Endothelial cell of umbilical vein (primary cell): ENCODE measurements around the gene PLAC1. TPM values are rescaled to one million over a fixed set of nuclear protein-coding genes. Genes with fewer than 3 reads are reported as not detected.

ENCODE experiments used
- BruUV-seq: library from RNA; stranded (reverse); fragments of 400-500 nt; replicated peaks from 2 replicates; lab custom pipeline; 2021; lab: Mats Ljungman, UMichigan
- CTCF ChIA-PET: fragments of 300-600, 350-600 bp; sonication (Branson Sonifier 250); formaldehyde crosslinking; loops from one replicate; lab custom pipeline; 2021; ENCODE audit warnings: antibody characterized with exemption, inconsistent platforms; lab: Charles Lee
- POLR2A ChIA-PET: fragments of 300-600, 350-600 bp; sonication (Branson Sonifier 250); formaldehyde crosslinking; loops from one replicate; lab custom pipeline; 2021; ENCODE audit warnings: antibody characterized with exemption, inconsistent platforms; lab: Charles Lee
- DNase-seq: peaks from one replicate; pipeline ENCODE4 v3.0.0-alpha.2; 2011; ENCODE audit warnings: low read depth, low spot score
- FAIRE-seq: peaks from 2 replicates; lab custom pipeline; 2011; peaks lifted over from hg19 to GRCh38; lab: Jason Lieb, UNC
- H2AFZ ChIP-seq: 2 replicates; pipeline ENCODE4 v1.6.0; 2012; ENCODE audit warnings: low read depth, low read length, control low read depth, inconsistent platforms
- H3K27ac ChIP-seq: 2 replicates; pipeline ENCODE4 v1.5.1; 2011; ENCODE audit warnings: low read depth, mild to moderate bottlenecking, control low read depth, low read length, moderate library complexity; ENCODE audit not compliant: insufficient read depth
- H3K27me3 ChIP-seq, 2 experiments: 2 replicates each; pipeline versions ENCODE4 v1.6.0 to v1.6.1; 2011; ENCODE audit warnings: low read length in 2 of 2, mixed read lengths in 1 of 2; ENCODE audit not compliant: control insufficient read depth in 2 of 2, insufficient read depth in 2 of 2
- H3K36me3 ChIP-seq, 2 experiments: 2 replicates in 1 of 2; 3 replicates in 1 of 2; pipeline ENCODE4 v1.5.1; 2011; ENCODE audit warnings: low read length in 2 of 2, mild to moderate bottlenecking in 1 of 2, moderate library complexity in 1 of 2; ENCODE audit not compliant: control insufficient read depth in 2 of 2, insufficient read depth in 2 of 2; ENCODE audit errors: extremely low read depth in 1 of 2
- H3K4me1 ChIP-seq: 3 replicates; pipeline ENCODE4 v1.5.1; 2011; ENCODE audit warnings: mild to moderate bottlenecking, low read length; ENCODE audit not compliant: control insufficient read depth, insufficient read depth; ENCODE audit errors: extremely low read depth
- H3K4me2 ChIP-seq: 2 replicates; pipeline ENCODE4 v1.6.1; 2011; ENCODE audit warnings: low read length, control low read depth, mixed read lengths; ENCODE audit not compliant: insufficient read depth
- H3K4me3 ChIP-seq, 3 experiments: fragments of 200-600 bp in 1 of 3; sonication (generic), shearing (Covaris generic) in 1 of 3; replicated peaks in 1 of 3; 2 replicates each; pipeline ENCODE4 v1.5.1; 2011 to 2016; ENCODE audit warnings: control low read depth in 3 of 3, low read length in 3 of 3, mild to moderate bottlenecking in 2 of 3, inconsistent platforms in 1 of 3, low read depth in 1 of 3, moderate library complexity in 1 of 3; ENCODE audit not compliant: insufficient read depth in 1 of 3
- H3K79me2 ChIP-seq: 2 replicates; pipeline ENCODE4 v1.6.0; 2012; ENCODE audit warnings: low read length, inconsistent platforms; ENCODE audit not compliant: control insufficient read depth, insufficient read depth
- H3K9ac ChIP-seq: replicated peaks from 2 replicates; pipeline ENCODE3; 2011; ENCODE audit warnings: low read length, control low read depth; ENCODE audit not compliant: insufficient read depth; ENCODE audit errors: extremely low read depth
- H3K9me1 ChIP-seq: replicated peaks from 3 replicates; pipeline ENCODE4 v1.6.0; 2011; ENCODE audit warnings: mild to moderate bottlenecking, low read length; ENCODE audit not compliant: control insufficient read depth, insufficient read depth; ENCODE audit errors: extremely low read depth
- H3K9me3 ChIP-seq: replicated peaks from 2 replicates; pipeline ENCODE4 v1.5.1; 2012; ENCODE audit warnings: low read length, inconsistent platforms; ENCODE audit not compliant: control insufficient read depth, insufficient read depth
- H4K20me1 ChIP-seq: replicated peaks from 2 replicates; pipeline ENCODE3; 2011; ENCODE audit warnings: mild to moderate bottlenecking, low read length; ENCODE audit not compliant: control insufficient read depth, insufficient read depth; ENCODE audit errors: extremely low read depth
- CTCF ChIP-seq, 2 donors: IDR thresholded peaks; 1 replicate in 1 of 2; 2 replicates in 1 of 2; pipeline ENCODE4 v1.5.1; 2011; ENCODE audit warnings: low read length in 2 of 2, mild to moderate bottlenecking in 2 of 2, moderate library complexity in 2 of 2, control low read depth in 1 of 2, inconsistent platforms in 1 of 2, low read depth in 1 of 2; ENCODE audit not compliant: insufficient read depth in 1 of 2; ENCODE audit errors: extremely low read depth in 1 of 2
- EZH2 ChIP-seq: IDR thresholded peaks from 2 replicates; pipeline ENCODE4 v1.6.1; 2012; ENCODE audit warnings: borderline replicate concordance, low read depth, mild to moderate bottlenecking, moderate library complexity, low read length, inconsistent platforms; ENCODE audit not compliant: severe bottlenecking
- FOS ChIP-seq: IDR thresholded peaks from 2 replicates; pipeline ENCODE4 v1.6.1; 2011; ENCODE audit warnings: mild to moderate bottlenecking, low read length, moderate library complexity, borderline replicate concordance; ENCODE audit not compliant: insufficient read depth
- GATA2 ChIP-seq: IDR thresholded peaks from 2 replicates; pipeline ENCODE4 v1.7.0; 2011; ENCODE audit warnings: low read depth, mild to moderate bottlenecking, moderate library complexity, mixed read lengths, low read length; ENCODE audit not compliant: insufficient read length, insufficient read depth
- JUN ChIP-seq: IDR thresholded peaks from 2 replicates; pipeline ENCODE4 v1.6.1; 2011; ENCODE audit warnings: borderline replicate concordance, low read depth; ENCODE audit not compliant: insufficient read length, insufficient read depth
- MAX ChIP-seq: IDR thresholded peaks from 2 replicates; pipeline ENCODE4 v1.6.1; 2011; ENCODE audit not compliant: insufficient read depth, insufficient read length
- MYC ChIP-seq: IDR thresholded peaks from one replicate; pipeline ENCODE4 v1.6.1; 2011; ENCODE audit warnings: mild to moderate bottlenecking, low read depth, low read length
- POLR2A ChIP-seq: IDR thresholded peaks from 2 replicates; pipeline ENCODE4 v1.6.1; 2012; ENCODE audit warnings: low read depth, mild to moderate bottlenecking, control low read depth, low read length
- POLR2AphosphoS5 ChIP-seq: IDR thresholded peaks from 2 replicates; pipeline ENCODE4 v1.6.1; 2012; ENCODE audit warnings: low read depth, mild to moderate bottlenecking, control low read depth, low read length, moderate library complexity; ENCODE audit not compliant: insufficient read depth
- dilution Hi-C: fragments of 300-500 bp; cut with MboI; formaldehyde crosslinking; loops from one replicate; pipeline ENCODE4 v1.15.0; 2019; ENCODE audit warnings: low sequenced_read_pairs; ENCODE audit not compliant: extremely low pct_ligation_motif_present
- intact Hi-C: fragments of 100-400 bp; cut with micrococcal nuclease; formaldehyde crosslinking; loops from one replicate; pipeline ENCODE4 v1.10.0; 2022
- polyA plus RNA-seq, 4 experiments: library from polyadenylated mRNA; depleted of rRNA in 3 of 4; stranded (reverse) in 3 of 4; unstranded in 1 of 4; fragments of >200 nt; gene quantifications; 2 replicates each; pipeline versions ENCODE4 v1.2.1 to v1.2.3, GENCODE V29; 2011 to 2012; ENCODE audit warnings: missing spikeins in 1 of 4
- total RNA-seq: library from RNA; stranded (reverse); gene quantifications from 2 replicates; pipeline ENCODE4 v1.2.3, GENCODE V29; 2021

The PLAC1 gene
- total and polyA plus RNA-seq, 2 donors (not counting 3 experiments of a cell fraction or from before 2014, with no cell fraction given) = 0.58 to 2.4 TPM

- no peak overlapping the region for H3K4me3 ChIP-seq
- no peak overlapping the region for H3K4me2 ChIP-seq
- TF ChIP-seq POLR2A (no peak), FOS (no peak), CTCF (IDR thresholded peaks at IDR 0.05; ENCODE audit: extremely low read depth in 1 of 2, insufficient read depth in 1 of 2, low read depth in 1 of 2, low read length in 2 of 2) (no peak), EZH2 (no peak), MYC (no peak), MAX (no peak), POLR2AphosphoS5 (no peak), GATA2 (no peak), JUN (no peak)
- ChIA-PET CTCF (interaction anchor here (1.4 kb wide), 1 partner anchor 10 kb away, joined by 3 read pairs; no protein-coding TSS in a partner anchor), POLR2A (no interaction called here)
- dilution Hi-C loops (no loop called here), intact Hi-C loops (no loop called here)
- no peaks in the 10 kb centered on the region for H3K9me1 ChIP-seq
- H3K9me3 ChIP-seq = no peaks in the 10 kb centered on the region
- no TSS peak for BruUV-seq
- H3K4me1 ChIP-seq = peaks cover 12% of the 10 kb centered on the region
- DNase-seq (no peak), FAIRE-seq (no peak)
- H3K9ac ChIP-seq = no peak overlapping the region
- H3K36me3 ChIP-seq = no peaks in the 10 kb centered on the region
- H3K79me2 ChIP-seq = no peaks in the 10 kb centered on the region
- H3K27me3 ChIP-seq = no peaks in the 10 kb centered on the region
- no peak overlapping the region for H2AFZ ChIP-seq
- H3K27ac ChIP-seq = no peak overlapping the region
- H4K20me1 ChIP-seq = no peaks in the 10 kb centered on the region
Measured at GRCh38 chrX:134530845-134531244, 127.4 kb downstream of the PLAC1 start.
